HTR-8/SVneo (cell line): ENCODE data around the gene NLRP12.
"Not testable (repeated sequence)": the region's sequence is repeated elsewhere in the genome, so short reads cannot be mapped to it uniquely, and the experiment has no call there.

Experiments used
- DNase-seq: peaks from one replicate; pipeline ENCODE4 v3.0.0; 2011; ENCODE audit warnings: low spot score, mixed read lengths; ENCODE audit not compliant: insufficient read length
- FAIRE-seq: peaks from 2 replicates; lab custom pipeline; 2011; peaks lifted over from hg19 to GRCh38; lab: Jason Lieb, UNC

NLRP12 gene

DNA sequence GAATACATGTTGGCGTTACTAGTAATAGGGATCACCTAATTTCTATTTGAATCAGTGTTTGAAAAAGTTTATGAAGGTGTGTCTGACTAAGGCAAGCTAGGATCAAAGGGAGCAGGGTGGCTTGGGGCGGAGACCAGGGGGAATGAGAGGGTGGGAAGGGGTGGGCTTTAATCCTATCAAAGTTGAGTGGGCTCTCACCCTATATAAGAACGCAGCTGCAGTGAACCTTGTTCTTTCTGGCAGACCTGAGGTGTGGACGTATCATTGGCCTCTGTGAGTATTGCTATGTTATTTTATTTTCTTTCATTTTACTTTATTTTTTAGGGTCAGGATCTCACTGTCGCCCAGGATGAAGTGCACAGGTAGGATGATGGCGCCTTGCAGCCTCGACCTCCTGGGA lies 37.4 kb downstream of the NLRP12 start:
- DNase-seq (no peak), FAIRE-seq (no peak)

DNA sequence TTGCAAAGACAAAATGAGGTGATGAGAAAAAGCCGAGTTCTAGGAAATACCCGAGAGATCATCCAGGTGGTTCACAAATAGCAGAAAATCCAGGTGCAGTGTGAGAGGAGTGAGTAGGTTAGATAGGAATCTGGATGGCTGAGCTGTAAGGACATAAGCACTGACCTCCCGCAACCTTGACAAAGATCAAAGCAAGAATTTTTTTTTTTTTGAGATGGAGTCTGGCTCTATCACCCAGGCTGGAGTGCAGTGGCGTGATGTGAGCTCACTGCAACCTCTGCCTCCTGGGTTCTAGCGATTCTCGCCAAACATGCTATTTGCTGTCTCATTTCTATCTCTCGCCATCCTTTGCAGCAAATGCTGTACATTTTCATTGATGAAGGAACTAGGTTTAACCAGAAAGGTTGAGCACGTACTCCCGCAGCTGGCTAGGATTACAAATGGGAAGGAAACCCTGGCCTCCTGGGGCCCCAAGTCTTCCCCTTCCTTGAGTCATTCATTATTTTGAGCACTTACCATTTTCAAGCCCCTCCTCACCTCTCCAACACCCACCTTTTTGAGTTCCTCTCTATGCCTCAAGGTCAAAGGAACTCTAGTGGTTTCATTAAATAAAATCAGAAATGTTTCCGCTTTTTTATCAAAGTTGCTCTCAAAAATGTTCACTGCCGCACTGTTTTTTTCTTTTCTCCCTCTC lies 38.8 kb downstream of the NLRP12 start:
- FAIRE-seq, result no peak
- DNase-seq, result no peak

DNA sequence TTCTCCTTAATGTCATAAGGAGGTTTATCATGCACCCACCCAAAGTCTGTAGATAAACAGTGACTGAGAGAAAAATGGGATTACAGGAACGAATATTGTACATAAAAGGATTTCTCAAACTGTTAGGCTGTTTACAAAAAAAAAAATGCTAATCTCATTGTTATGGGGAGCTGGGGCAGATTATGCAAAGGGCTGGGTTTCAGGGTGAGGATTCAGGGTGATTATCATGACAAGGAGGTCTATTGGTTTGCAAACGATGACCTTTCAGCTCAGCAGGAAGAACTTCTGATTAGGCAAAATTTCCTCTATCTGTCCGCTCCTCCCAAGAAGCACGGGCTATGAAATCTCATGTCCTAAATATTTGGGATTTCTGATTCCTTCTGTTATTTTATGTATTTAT lies 41.4 kb downstream of the NLRP12 start:
- DNase-seq (no peak), FAIRE-seq (no peak)

DNA sequence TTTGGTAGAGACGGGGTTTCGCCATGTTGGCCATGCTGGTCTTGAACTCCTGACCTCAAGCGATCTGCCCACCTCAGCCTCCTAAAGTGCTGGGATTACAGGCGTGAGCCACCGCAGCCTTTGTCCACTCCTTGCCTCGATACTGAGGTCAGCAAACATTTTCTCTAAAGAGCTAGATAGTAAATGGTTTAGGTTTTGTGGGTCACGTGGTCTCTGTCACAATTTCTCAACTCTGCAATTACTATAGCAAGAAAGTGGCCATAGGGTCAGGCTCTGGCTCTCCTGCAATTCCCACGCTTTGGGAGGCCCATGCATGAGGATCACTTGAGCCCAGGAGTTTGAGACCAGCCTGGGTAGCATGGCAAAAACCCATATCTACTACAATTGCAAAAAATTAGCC lies 42.8 kb downstream of the NLRP12 start:
- FAIRE-seq, result not testable (repeated sequence)

DNA sequence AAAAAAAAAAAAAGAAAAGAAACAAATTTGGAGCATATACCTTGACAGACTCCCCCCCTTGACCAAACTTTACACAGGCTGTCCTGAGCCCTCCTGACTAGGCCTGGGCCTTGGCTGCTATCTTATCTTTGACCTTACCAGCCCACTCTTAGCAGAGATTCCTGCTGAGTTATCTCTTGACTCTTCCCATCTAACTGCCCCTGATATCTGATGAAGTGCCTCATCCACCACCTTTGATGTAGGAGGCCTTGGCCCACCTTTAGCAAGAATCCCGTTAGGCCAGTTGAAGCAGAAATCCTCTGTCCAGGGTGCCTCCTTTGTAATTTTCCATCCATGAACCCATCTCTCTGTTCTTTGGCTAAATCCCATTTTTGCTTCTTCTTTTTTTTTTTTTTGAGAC lies 43.6 kb downstream of the NLRP12 start:
- DNase-seq (no peak), FAIRE-seq (no peak)

More for the DNA sequence above, 42.8 kb downstream of the NLRP12 start:
- DNase-seq, result not testable (repeated sequence)

DNA sequence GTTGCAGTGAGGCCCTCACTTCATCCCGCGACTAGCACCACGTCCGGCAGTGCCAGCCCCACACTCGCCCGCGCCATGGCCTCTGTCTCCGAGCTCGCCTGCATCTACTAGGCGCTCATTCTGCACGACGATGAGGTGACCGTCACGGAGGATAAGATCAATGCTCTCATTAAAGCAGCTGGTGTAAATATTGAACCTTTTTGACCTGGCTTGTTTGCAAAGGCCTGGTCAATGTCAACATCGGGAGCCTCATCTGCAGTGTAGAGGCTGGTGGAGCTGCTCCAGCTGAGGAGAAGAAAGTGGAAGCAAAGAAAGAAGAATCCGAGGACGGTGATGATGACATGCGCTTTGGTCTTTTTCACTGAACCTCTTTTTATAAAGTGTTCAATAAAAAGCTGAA lies 48.6 kb downstream of the NLRP12 start:
- DNase-seq (no peak), FAIRE-seq (no peak)

DNA sequence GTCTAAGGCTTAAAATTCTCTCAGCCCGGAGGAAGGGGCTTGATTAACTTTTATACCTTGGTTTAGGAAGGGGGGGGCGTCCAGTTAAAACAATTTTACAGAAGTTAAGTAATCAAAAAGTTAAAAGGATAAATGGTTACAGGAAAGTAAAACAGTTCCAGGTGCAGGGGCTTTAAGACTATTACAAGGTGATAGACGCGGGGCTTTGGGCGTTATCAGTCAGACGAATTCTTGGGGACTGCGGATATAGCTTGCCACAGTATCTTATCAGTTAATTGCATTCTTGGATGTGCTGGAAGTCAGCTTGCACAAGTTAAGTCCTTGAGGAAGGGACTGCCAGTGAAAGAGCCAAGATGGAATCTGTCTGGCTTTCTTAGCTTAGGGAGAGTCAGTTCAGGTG lies 49.6 kb downstream of the NLRP12 start:
- DNase-seq, FAIRE-seq: not testable (repeated sequence)

DNA sequence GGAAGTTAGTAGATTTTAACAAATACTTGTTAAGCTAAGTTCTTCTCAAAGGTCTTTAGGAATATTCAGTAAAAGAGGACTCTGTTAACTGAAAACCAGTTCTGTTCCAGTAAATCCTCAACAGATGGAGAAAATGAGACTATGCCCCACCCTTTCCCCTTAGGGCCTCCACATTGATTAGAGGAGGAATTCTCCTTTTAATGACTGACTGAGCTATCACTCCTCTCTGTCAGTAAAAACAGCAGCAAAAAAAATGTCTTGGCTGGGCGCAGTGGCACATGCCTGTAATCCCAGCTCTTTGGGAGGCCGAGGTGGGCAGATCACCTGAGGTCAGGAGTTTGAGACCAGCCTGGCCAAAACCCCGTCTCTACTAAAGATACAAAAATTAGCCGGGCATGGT lies 50.1 kb downstream of the NLRP12 start:
- DNase-seq, result no peak
- no peak for FAIRE-seq

DNA sequence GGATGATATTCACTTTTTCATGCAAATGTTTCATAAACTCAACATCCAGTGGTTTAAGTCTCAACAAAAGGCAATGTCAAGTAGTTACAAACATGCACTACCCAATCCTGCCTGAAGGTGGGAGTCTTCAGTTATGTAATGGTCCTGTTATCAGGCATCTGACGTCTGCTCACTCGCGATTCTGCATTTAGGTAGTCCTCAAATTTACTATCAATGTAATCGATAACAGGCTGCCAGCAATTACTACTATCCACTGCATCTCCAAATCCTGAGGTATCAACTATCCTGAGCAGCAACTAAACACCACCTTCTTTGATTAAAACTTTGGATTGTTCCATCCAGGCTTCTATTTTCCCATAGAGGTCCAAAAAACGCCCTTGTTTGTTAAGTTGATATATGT lies 51.2 kb downstream of the NLRP12 start:
- DNase-seq (peak; percentile 41), FAIRE-seq (peak; percentile 59)

DNA sequence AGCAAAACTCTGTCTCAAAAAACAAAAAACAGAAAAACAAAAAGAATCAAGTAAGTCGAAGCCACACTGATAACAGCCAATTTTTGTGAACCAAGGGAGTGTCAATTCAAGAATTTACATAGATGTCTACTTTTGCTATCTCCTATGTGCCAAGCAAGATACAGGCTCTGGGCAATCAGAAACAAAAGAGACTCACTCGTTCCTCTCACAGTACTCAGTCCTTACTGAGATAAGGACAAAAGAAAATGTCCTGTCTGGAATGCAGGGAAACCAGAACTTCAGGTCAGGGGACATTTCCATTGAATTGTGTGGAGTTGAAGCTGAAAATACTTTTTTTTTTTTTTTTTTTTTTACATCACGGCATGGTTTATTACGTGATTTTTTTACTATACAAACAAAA lies 53.0 kb downstream of the NLRP12 start:
- FAIRE-seq (no peak), DNase-seq (no peak)

DNA sequence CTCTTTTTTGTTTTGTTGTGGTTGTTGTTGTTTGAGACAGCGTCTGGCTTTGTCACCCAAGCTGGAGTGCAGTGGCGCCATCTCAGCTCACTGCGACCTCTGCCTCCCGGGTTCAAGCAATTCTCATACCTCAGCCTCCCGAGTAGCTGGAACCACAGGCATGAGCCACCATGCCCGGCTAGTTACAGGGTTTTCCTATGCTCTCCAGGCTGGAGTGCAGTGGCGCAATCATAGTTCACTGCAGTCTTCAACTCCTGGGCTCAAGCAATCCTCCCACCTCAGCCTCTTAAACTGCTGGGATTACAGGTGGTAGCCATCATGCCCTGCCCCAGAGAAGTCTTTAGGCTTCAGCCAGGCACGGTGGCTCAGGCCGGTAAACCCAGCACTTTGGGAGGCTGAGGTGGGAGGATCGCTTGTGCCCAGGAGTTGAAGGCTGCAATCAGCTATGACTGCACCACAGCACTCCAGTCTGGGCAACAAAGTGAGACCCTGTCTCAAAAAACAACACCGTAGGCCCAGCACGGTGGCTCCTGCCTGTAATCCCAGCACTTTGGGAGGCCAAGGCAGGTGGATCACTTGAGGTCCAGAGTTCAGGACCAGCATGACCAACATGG lies 54.3 kb downstream of the NLRP12 start:
- not testable (repeated sequence) for DNase-seq, FAIRE-seq

DNA sequence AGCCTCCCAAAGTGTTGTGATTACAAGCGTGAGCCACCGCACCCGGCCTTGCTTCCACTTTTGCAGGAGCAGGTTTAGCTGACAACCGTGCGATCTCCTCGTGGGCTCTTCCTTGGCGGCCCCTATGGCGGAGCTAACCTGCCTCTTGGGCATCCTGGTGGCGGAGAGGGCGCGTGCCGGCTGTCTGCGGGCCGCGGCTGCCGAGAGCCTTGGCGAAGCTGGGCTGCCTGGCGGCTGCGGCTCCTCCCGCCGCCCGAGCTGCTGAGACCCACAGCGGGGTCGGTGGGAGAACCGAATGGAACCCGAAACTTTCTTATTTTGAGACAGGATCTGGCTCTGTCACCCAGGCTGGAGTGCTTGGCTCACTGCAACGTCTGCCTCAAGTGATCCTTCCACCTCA lies 55.7 kb downstream of the NLRP12 start:
- DNase-seq, result no peak
- FAIRE-seq, result no peak

DNA sequence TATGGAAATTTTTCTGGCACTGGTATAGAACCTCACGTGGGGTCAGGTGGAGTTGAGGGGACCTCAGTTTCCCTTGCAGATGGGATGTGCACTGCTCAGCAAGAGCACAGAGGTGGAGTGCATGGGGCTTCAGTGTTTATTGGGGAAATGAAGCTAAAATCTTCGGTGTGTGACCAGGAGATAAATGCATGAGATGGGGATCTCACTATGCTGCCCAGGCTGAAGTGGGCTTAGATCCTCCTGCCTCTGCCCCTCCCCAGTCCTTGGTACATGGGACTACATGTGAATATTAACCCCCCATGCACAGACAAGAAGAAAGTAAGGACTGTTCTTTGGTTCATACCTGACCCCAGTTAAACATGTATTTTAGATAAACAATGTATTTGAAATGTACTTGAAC lies 65.1 kb downstream of the NLRP12 start:
- not testable (repeated sequence) for FAIRE-seq

More for the DNA sequence above, 65.1 kb downstream of the NLRP12 start:
- not testable (repeated sequence) for DNase-seq
